KMS-11 (cell line): ENCODE measurements around the gene COLEC12.

Experiments used
- H2AFZ ChIP-seq: fragments of 200-600 bp; sonication (generic); 2 replicates; pipeline ENCODE4 v1.6.1; 2016; ENCODE audit warnings: antibody characterized with exemption, mixed run types, low read depth
- H3K27ac ChIP-seq: fragments of 200-600 bp; sonication (generic); 2 replicates; pipeline ENCODE4 v1.6.1; 2016; ENCODE audit warnings: mild to moderate bottlenecking, mixed run types
- H3K27me3 ChIP-seq: fragments of 200-600 bp; sonication (generic); 2 replicates; pipeline ENCODE4 v1.6.1; 2017; ENCODE audit warnings: mild to moderate bottlenecking, low read depth, mixed run types, moderate library complexity; ENCODE audit not compliant: insufficient read depth
- H3K36me3 ChIP-seq: fragments of 200-600 bp; sonication (generic); 2 replicates; pipeline ENCODE4 v1.6.1; 2017; ENCODE audit warnings: mild to moderate bottlenecking, mixed run types; ENCODE audit not compliant: insufficient read depth
- H3K4me1 ChIP-seq: fragments of 200-600 bp; sonication (generic); 2 replicates; pipeline ENCODE4 v1.6.1; 2016; ENCODE audit warnings: mild to moderate bottlenecking, low read depth, mixed run types; ENCODE audit not compliant: poor library complexity, severe bottlenecking
- H3K4me2 ChIP-seq: fragments of 200-600 bp; sonication (generic); 2 replicates; pipeline ENCODE4 v1.7.0; 2016; ENCODE audit warnings: mild to moderate bottlenecking, mixed run types
- H3K4me3 ChIP-seq: fragments of 200-600 bp; sonication (generic); IDR thresholded peaks from 2 replicates; pipeline ENCODE4 v1.6.1; 2017; ENCODE audit warnings: low read depth, low read length, mixed read lengths; ENCODE audit not compliant: insufficient read depth
- H3K79me2 ChIP-seq: fragments of 200-600 bp; sonication (generic); 2 replicates; pipeline ENCODE4 v1.6.1; 2016; ENCODE audit warnings: low read depth, mixed run types; ENCODE audit not compliant: insufficient read depth
- H3K9ac ChIP-seq: fragments of 200-600 bp; sonication (generic); 2 replicates; pipeline ENCODE4 v1.6.1; 2016; ENCODE audit warnings: mild to moderate bottlenecking, mixed run types
- H4K20me1 ChIP-seq: fragments of 200-600 bp; sonication (generic); 2 replicates; pipeline ENCODE4 v1.6.1; 2016; ENCODE audit warnings: mild to moderate bottlenecking, mixed run types; ENCODE audit not compliant: insufficient read depth
- CTCF ChIP-seq: fragments of 200-600 bp; sonication (generic); conservative IDR thresholded peaks from 2 replicates; pipeline ENCODE4 v1.6.1; 2017; ENCODE audit warnings: low read depth, mild to moderate bottlenecking, antibody characterized with exemption, low read length, moderate library complexity, mixed read lengths

The COLEC12 gene

GRCh38 chr18:373780-374179, 126.7 kb downstream of the COLEC12 start:
- no peak overlapping the region for H3K27ac ChIP-seq
- TF ChIP-seq CTCF = no peak
- H4K20me1 ChIP-seq = no peaks in the 10 kb centered on the region
- no peaks in the 10 kb centered on the region for H3K36me3 ChIP-seq
- H3K4me3 ChIP-seq = no peak overlapping the region
- no peak overlapping the region for H3K4me2 ChIP-seq
- H3K4me1 ChIP-seq = no peaks in the 10 kb centered on the region
- no peaks in the 10 kb centered on the region for H3K79me2 ChIP-seq
- H3K9ac ChIP-seq = no peak overlapping the region
- H2AFZ ChIP-seq = no peak overlapping the region
- no peaks in the 10 kb centered on the region for H3K27me3 ChIP-seq

- Histone ChIP-seq H4K20me1 (no peaks in the 10 kb centered on the region), H3K4me3 (no peak overlapping the region), H3K4me1 (no peaks in the 10 kb centered on the region), H3K27ac (no peak overlapping the region), H3K79me2 (no peaks in the 10 kb centered on the region), H3K9ac (no peak overlapping the region), H3K4me2 (no peak overlapping the region), H3K36me3 (no peaks in the 10 kb centered on the region), H2AFZ (no peak overlapping the region), H3K27me3 (no peaks in the 10 kb centered on the region)
- TF ChIP-seq CTCF = no peak
Measured at GRCh38 chr18:371609-371982, 128.9 kb downstream of the COLEC12 start.

- no peaks in the 10 kb centered on the region for H3K36me3 ChIP-seq
- no peak overlapping the region for H3K4me2 ChIP-seq
- H3K27ac ChIP-seq = no peak overlapping the region
- no peak for TF ChIP-seq CTCF
- no peak overlapping the region for H3K9ac ChIP-seq
- H2AFZ ChIP-seq = no peak overlapping the region
- H3K4me1 ChIP-seq = no peaks in the 10 kb centered on the region
- no peaks in the 10 kb centered on the region for H4K20me1 ChIP-seq
- no peaks in the 10 kb centered on the region for H3K27me3 ChIP-seq
- no peak overlapping the region for H3K4me3 ChIP-seq
- no peaks in the 10 kb centered on the region for H3K79me2 ChIP-seq
Measured at GRCh38 chr18:370751-371608, 129.5 kb downstream of the COLEC12 start.

GRCh38 chr18:369224-370015, 131.1 kb downstream of the COLEC12 start:
- no peaks in the 10 kb centered on the region for H3K36me3 ChIP-seq

More at GRCh38 chr18:369224-370015, 131.1 kb downstream of the COLEC12 start:
- no peak overlapping the region for H2AFZ ChIP-seq
- no peak for TF ChIP-seq CTCF
- H3K27ac ChIP-seq = no peak overlapping the region
- H3K9ac ChIP-seq = no peak overlapping the region
- no peaks in the 10 kb centered on the region for H3K79me2 ChIP-seq
- H3K4me3 ChIP-seq = no peak overlapping the region
- no peaks in the 10 kb centered on the region for H3K4me1 ChIP-seq
- no peak overlapping the region for H3K4me2 ChIP-seq
- no peaks in the 10 kb centered on the region for H4K20me1 ChIP-seq
- H3K27me3 ChIP-seq = no peaks in the 10 kb centered on the region
